ENCODE measurements around the gene DENND10. TPM values are rescaled to one million over a fixed set of nuclear protein-coding genes. Genes with fewer than 3 reads are reported as not detected.
"Not testable (repeated sequence)": the region's sequence is repeated elsewhere in the genome, so short reads cannot be mapped to it uniquely, and the experiment has no call there.

DENND10 gene
- total RNA-seq, 3 donors from 2014 or later: 33.8 to 55.0 (median 37.3) TPM

DNA sequence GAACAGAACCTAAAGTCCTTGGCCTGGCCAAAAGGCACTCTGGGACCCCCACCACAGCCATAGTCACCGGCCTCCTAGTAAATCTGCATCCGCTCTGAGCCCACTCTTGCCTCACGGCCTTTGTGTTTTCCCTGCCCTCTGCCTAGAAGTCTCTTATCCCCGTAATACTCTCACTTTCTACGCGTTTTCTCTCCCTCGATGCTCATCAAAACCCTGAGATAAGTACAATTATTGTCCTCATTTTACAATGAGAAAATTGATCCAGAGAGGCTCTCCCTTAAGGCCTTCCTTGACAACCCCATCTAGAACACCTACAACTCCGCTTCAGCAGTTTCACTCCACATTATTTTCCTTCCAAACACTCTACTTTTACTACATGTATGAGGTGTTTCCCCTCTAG, 63.1 kb downstream of the DENND10 start:
- H3K4me3 ChIP-seq: no peak overlapping the region
- no peaks in the 10 kb centered on the region for H3K27me3 ChIP-seq
- intact Hi-C loops (cut with DNase I; ENCODE audit: low total_unique reads): no loop called here
- H3K36me3 ChIP-seq: peaks cover 6% of the 10 kb centered on the region
- TF ChIP-seq POLR2AphosphoS5 (IDR thresholded peaks at IDR 0.05) (no peak), POLR2A (IDR thresholded peaks at IDR 0.05) (no peak)
- TF ChIP-seq, protein P1, sequence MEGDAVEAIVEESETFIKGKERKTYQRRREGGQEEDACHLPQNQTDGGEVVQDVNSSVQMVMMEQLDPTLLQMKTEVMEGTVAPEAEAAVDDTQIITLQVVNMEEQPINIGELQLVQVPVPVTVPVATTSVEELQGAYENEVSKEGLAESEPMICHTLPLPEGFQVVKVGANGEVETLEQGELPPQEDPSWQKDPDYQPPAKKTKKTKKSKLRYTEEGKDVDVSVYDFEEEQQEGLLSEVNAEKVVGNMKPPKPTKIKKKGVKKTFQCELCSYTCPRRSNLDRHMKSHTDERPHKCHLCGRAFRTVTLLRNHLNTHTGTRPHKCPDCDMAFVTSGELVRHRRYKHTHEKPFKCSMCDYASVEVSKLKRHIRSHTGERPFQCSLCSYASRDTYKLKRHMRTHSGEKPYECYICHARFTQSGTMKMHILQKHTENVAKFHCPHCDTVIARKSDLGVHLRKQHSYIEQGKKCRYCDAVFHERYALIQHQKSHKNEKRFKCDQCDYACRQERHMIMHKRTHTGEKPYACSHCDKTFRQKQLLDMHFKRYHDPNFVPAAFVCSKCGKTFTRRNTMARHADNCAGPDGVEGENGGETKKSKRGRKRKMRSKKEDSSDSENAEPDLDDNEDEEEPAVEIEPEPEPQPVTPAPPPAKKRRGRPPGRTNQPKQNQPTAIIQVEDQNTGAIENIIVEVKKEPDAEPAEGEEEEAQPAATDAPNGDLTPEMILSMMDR (IDR thresholded peaks at IDR 0.05): no peak
- DNase-seq (ENCODE audit: low spot score in 2 of 2): no peak
- no peak overlapping the region for H3K27ac ChIP-seq
- H3K9me3 ChIP-seq: no peaks in the 10 kb centered on the region
- H3K4me1 ChIP-seq: peaks cover 0 to 4% of the 10 kb centered on the region in 2 donors

DNA sequence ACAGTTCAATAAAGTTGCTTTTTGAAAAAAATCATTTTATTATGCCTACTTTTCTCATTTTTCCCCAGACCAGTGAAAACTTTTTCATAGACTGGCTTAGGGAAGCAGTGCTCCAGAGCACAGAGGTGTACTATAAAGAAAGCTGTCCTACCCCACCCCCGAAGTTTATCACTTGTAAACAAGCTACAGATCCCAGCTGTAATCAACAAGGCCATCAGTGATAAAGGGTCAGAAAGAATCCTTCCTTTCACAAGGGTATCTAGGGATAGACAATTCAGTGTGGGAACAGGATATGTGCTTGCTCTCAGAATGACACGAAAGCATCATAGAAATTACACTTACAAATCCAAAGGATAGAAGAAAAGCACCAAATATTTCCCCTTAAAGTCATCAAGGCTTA, 70.2 kb downstream of the DENND10 start:
- Histone ChIP-seq H3K36me3 (peaks cover 6% of the 10 kb centered on the region), H3K27me3 (no peaks in the 10 kb centered on the region), H3K9me3 (no peaks in the 10 kb centered on the region), H3K27ac (no peak overlapping the region), H3K4me1 (no peaks in the 10 kb centered on the region), H3K4me3 (no peak overlapping the region)
- no peak for DNase-seq (ENCODE audit: low spot score in 2 of 2)
- intact Hi-C loops (cut with DNase I; ENCODE audit: low total_unique reads): no loop called here
- TF ChIP-seq POLR2AphosphoS5 (IDR thresholded peaks at IDR 0.05): no peak
- TF ChIP-seq POLR2A (IDR thresholded peaks at IDR 0.05): no peak
- TF ChIP-seq, protein P1 (IDR thresholded peaks at IDR 0.05): no peak

DNA sequence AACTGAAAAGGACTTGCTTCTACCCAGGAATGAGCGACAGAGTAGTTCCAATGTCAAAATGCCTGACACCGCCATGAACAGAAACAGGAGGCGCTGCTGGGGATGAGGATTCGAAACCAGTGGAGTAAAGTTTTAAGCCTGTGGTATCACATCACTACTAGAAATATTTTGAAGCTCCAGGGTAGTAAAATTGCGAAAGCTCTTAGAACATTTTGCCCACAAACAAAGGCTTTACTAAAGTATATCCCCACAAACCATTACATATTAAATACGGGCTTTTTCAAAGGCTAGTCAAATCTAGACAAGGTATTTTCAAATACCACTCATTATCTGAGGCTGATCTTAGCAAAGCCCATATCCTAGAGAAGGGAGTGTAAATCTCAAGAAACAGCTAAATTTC, 72.3 kb downstream of the DENND10 start:
- Histone ChIP-seq H3K27me3 (no peaks in the 10 kb centered on the region), H3K27ac (peak overlapping the region; percentile 56 to 61), H3K4me1 (no peaks in the 10 kb centered on the region), H3K9me3 (no peaks in the 10 kb centered on the region), H3K36me3 (peaks cover 6% of the 10 kb centered on the region), H3K4me3 (no peak overlapping the region)
- TF ChIP-seq, protein P1 (IDR thresholded peaks at IDR 0.05): no peak
- no peak for TF ChIP-seq POLR2A (IDR thresholded peaks at IDR 0.05)
- TF ChIP-seq POLR2AphosphoS5 (IDR thresholded peaks at IDR 0.05): no peak
- intact Hi-C loops (cut with DNase I; ENCODE audit: low total_unique reads): no loop called here
- no peak for DNase-seq (ENCODE audit: low spot score in 2 of 2)

DNA sequence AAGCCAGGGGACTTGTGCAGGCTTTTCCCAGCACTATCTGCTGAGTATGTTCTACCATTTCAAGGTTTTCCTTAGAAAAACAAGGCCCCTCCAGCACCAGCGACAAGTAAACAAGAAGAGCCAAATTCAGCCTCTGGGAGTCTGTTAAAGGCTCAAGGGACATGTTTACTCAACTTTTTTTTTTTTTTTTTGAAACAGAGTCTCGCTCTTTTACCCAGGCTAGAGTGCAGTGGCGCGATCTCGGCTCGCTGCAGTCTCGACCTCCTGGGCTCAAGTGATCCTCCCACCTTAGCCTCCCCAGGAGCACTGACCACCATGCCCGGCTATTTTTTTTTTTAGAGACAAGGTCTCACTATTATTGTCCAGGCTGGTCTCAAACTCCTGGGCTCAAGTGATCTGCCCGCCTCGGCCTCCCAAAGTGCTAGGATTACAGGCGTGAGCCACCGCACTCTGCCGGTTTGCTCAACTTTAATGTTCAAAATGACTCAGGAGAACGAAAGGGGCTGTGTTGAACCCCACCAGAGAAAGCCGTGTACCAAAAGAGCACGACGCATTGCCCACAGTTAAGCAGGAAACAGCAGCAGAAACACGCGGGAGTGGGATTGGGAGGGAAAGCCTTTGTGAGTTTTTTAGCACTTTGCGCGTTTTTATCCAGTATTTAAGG, 73.9 kb downstream of the DENND10 start:
- DNase-seq (ENCODE audit: low spot score in 2 of 2): no peak
- Histone ChIP-seq H3K27me3 (no peaks in the 10 kb centered on the region), H3K27ac (peak overlapping the region; percentile 90 to 92), H3K4me3 (peak overlapping the region; percentile 80 to 85 (median 84)), H3K36me3 (no peaks in the 10 kb centered on the region), H3K9me3 (no peaks in the 10 kb centered on the region), H3K4me1 (no peaks in the 10 kb centered on the region)
- no peak for TF ChIP-seq POLR2A (IDR thresholded peaks at IDR 0.05)
- TF ChIP-seq POLR2AphosphoS5 (IDR thresholded peaks at IDR 0.05): no peak
- TF ChIP-seq, protein P1 (IDR thresholded peaks at IDR 0.05): no peak
- intact Hi-C loops (cut with DNase I; ENCODE audit: low total_unique reads): no loop called here

DNA sequence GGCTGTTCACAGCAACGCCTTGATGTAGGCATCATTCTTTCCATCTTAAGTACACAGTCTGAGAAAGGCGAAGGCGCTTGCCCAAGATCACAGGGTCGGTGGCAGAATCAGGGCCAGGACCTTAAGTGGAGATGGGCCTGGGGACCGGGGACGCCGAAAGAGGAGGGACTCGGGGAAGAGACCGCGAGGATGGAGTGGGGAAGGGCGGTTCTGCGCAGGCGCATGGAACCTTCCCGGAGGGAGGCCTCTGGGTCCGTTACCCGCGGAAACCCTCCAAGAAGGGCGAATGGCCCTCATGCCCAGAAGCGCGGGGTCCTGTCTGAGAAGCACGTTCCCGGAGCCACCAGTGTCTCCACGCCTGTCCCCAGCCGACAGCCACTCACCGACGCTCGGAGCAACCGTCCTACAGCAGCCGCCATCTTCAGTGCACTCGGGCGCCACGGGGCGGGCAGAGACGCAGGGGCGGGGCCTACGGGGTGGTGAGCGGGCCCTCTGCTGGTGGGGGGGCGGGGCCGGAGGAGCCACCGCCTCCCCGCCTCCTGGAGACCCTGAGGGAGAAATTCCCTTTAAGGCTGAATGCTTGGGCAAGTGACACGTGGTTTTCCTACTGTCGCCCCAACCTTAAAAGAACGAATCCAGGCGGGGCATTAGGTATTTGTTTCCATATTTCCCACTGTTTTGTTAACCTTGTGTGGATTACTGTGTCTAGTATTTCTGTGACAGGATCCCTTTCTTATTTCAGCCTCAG, 74.6 kb downstream of the DENND10 start, which contains the start of gene PRDX3:
Gene PRDX3, minus strand, starts transcription at position 441 of the 748 bp plus-strand sequence. Its CDS starts 22 bp downstream, at position 419.
- Histone ChIP-seq H3K4me1 (no peaks in the 10 kb centered on the region), H3K36me3 (no peaks in the 10 kb centered on the region), H3K4me3 (peak within 1 kb of the TSS; percentile 80 to 85 (median 84)), H3K27ac (peak within 1 kb of the TSS; percentile 90 to 92), H3K9me3 (no peaks in the 10 kb centered on the region), H3K27me3 (no peaks in the 10 kb centered on the region)
- TF ChIP-seq, protein P1 (IDR thresholded peaks at IDR 0.05): no peak
- TF ChIP-seq POLR2AphosphoS5 (IDR thresholded peaks at IDR 0.05) (peak; percentile 75 to 93 (median 87)), POLR2A (IDR thresholded peaks at IDR 0.05) (peak; percentile 88)
- intact Hi-C loops (cut with DNase I; ENCODE audit: low total_unique reads): no loop called here
- peak; percentile 92 for DNase-seq (ENCODE audit: low spot score in 2 of 2)

DNA sequence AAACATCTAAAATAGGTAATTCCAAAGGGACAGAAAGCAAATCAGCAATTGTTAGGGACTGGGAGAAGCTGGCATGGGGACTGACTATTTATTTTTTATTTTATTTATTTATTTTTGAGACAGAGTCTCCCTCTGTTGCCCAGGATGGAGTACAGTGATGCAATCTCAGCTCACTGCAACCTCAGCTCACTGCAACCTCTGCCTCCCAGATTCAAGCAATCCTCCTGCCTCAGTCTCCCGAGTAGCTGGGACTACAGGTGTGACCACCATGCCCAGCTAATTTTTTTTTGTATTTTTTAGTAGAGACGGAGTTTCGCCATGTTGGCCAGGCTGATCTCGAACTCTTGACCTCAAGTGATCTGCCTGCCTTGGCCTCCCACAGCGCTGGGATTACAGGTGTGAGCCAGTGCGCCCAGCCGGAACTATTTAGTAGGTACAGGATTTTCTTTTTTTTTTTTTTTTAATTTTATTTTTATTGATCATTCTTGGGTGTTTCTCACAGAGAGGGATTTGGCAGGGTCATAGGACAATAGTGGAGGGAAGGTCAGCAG, 77.0 kb downstream of the DENND10 start:
- H3K36me3 ChIP-seq; H3K9me3 ChIP-seq; H3K27me3 ChIP-seq; DNase-seq (ENCODE audit: low spot score in 2 of 2); H3K4me1 ChIP-seq; intact Hi-C loops (cut with DNase I; ENCODE audit: low total_unique reads); H3K4me3 ChIP-seq; H3K27ac ChIP-seq: not testable (repeated sequence)
